Panc1 (cell line): ENCODE data around the gene HES1.

ENCODE experiments used
- POLR2AphosphoS5 ChIP-seq: IDR thresholded peaks from 2 replicates; pipeline ENCODE4 v1.6.1; 2012; ENCODE audit warnings: mild to moderate bottlenecking, low read depth, low read length, moderate library complexity
- TF ChIP-seq, protein P1 (sequence below): fragments of 450-650 bp; IDR thresholded peaks from 2 replicates; pipeline ENCODE4 v1.5.1; 2017; ENCODE audit warnings: mild to moderate bottlenecking

- TF ChIP-seq, protein P1, sequence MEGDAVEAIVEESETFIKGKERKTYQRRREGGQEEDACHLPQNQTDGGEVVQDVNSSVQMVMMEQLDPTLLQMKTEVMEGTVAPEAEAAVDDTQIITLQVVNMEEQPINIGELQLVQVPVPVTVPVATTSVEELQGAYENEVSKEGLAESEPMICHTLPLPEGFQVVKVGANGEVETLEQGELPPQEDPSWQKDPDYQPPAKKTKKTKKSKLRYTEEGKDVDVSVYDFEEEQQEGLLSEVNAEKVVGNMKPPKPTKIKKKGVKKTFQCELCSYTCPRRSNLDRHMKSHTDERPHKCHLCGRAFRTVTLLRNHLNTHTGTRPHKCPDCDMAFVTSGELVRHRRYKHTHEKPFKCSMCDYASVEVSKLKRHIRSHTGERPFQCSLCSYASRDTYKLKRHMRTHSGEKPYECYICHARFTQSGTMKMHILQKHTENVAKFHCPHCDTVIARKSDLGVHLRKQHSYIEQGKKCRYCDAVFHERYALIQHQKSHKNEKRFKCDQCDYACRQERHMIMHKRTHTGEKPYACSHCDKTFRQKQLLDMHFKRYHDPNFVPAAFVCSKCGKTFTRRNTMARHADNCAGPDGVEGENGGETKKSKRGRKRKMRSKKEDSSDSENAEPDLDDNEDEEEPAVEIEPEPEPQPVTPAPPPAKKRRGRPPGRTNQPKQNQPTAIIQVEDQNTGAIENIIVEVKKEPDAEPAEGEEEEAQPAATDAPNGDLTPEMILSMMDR = no peak
- no peak for TF ChIP-seq POLR2AphosphoS5
These were observed 47.3 kb downstream of the HES1 start for GRCh38 chr3:194183271-194183670.
